Measurements from ENCODE around the gene SLC38A6.

DNA sequence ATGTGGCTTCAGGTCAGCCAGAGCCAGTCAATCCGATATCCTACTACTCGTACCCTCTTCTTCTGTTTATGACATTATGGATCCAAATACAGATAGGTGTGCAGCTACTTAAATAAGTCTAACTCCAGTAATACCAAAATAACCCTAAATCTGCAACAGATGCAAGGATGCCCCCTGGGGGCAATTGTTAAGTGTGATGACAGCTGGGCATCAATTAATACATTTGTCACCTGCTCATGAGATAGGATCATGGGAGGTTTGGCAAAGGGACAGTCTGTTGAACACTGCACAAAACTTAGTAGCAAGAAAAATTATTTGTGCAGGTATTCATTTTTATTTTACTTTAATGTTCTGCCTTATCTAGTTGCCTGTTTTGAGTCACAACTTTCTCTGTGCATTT is 83.2 kb downstream of the SLC38A6 start:
- TF ChIP-seq, protein P1, sequence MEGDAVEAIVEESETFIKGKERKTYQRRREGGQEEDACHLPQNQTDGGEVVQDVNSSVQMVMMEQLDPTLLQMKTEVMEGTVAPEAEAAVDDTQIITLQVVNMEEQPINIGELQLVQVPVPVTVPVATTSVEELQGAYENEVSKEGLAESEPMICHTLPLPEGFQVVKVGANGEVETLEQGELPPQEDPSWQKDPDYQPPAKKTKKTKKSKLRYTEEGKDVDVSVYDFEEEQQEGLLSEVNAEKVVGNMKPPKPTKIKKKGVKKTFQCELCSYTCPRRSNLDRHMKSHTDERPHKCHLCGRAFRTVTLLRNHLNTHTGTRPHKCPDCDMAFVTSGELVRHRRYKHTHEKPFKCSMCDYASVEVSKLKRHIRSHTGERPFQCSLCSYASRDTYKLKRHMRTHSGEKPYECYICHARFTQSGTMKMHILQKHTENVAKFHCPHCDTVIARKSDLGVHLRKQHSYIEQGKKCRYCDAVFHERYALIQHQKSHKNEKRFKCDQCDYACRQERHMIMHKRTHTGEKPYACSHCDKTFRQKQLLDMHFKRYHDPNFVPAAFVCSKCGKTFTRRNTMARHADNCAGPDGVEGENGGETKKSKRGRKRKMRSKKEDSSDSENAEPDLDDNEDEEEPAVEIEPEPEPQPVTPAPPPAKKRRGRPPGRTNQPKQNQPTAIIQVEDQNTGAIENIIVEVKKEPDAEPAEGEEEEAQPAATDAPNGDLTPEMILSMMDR (IDR thresholded peaks at IDR 0.05; ENCODE audit: poor library complexity, severe bottlenecking) = no peak
- no peak for TF ChIP-seq TAF1 (IDR thresholded peaks at IDR 0.05; ENCODE audit: low read depth)
- no peak for TF ChIP-seq POLR2AphosphoS5 (IDR thresholded peaks at IDR 0.05)
- TF ChIP-seq, protein P2, sequence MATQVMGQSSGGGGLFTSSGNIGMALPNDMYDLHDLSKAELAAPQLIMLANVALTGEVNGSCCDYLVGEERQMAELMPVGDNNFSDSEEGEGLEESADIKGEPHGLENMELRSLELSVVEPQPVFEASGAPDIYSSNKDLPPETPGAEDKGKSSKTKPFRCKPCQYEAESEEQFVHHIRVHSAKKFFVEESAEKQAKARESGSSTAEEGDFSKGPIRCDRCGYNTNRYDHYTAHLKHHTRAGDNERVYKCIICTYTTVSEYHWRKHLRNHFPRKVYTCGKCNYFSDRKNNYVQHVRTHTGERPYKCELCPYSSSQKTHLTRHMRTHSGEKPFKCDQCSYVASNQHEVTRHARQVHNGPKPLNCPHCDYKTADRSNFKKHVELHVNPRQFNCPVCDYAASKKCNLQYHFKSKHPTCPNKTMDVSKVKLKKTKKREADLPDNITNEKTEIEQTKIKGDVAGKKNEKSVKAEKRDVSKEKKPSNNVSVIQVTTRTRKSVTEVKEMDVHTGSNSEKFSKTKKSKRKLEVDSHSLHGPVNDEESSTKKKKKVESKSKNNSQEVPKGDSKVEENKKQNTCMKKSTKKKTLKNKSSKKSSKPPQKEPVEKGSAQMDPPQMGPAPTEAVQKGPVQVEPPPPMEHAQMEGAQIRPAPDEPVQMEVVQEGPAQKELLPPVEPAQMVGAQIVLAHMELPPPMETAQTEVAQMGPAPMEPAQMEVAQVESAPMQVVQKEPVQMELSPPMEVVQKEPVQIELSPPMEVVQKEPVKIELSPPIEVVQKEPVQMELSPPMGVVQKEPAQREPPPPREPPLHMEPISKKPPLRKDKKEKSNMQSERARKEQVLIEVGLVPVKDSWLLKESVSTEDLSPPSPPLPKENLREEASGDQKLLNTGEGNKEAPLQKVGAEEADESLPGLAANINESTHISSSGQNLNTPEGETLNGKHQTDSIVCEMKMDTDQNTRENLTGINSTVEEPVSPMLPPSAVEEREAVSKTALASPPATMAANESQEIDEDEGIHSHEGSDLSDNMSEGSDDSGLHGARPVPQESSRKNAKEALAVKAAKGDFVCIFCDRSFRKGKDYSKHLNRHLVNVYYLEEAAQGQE (IDR thresholded peaks at IDR 0.05; ENCODE audit: borderline replicate concordance) = no peak
- TF ChIP-seq MXI1 (conservative IDR thresholded peaks at IDR 0.05; ENCODE audit: poor library complexity, severe bottlenecking) = no peak
- no peak for TF ChIP-seq EP300 (conservative IDR thresholded peaks at IDR 0.05; ENCODE audit: poor library complexity, severe bottlenecking)

Measured in neural cell (in vitro differentiated cells).